Adipocyte (in vitro differentiated cells): ENCODE results near the gene THTPA.

ENCODE experiments used
- DNase-seq: peaks from one replicate; pipeline ENCODE4 v3.0.0-alpha.2; 2015; ENCODE audit warnings: low read depth
- H3K27me3 ChIP-seq: replicated peaks from 2 replicates; pipeline ENCODE4 v1.7.0; 2013; ENCODE audit warnings: mild to moderate bottlenecking, low read length, moderate library complexity; ENCODE audit not compliant: control insufficient read depth, insufficient read depth
- H3K36me3 ChIP-seq: 2 replicates; pipeline ENCODE4 v1.7.0; 2013; ENCODE audit warnings: low read length, mild to moderate bottlenecking, moderate library complexity; ENCODE audit not compliant: control insufficient read depth, insufficient read depth, severe bottlenecking
- H3K4me1 ChIP-seq: 2 replicates; pipeline ENCODE4 v1.7.0; 2013; ENCODE audit warnings: mild to moderate bottlenecking, low read length, moderate library complexity; ENCODE audit not compliant: control insufficient read depth, insufficient read depth
- H3K4me3 ChIP-seq: 2 replicates; pipeline ENCODE4 v1.7.0; 2013; ENCODE audit warnings: mild to moderate bottlenecking, low read length, moderate library complexity
- H3K9ac ChIP-seq: 2 replicates; pipeline ENCODE4 v1.7.0; 2013; ENCODE audit warnings: mild to moderate bottlenecking, low read length, moderate library complexity
- H3K9me3 ChIP-seq: 2 replicates; pipeline ENCODE4 v1.7.0; 2013; ENCODE audit warnings: mild to moderate bottlenecking, low read length, moderate library complexity; ENCODE audit not compliant: control insufficient read depth

Gene THTPA

GRCh38 chr14:23557946-23558345, 1.9 kb downstream of the THTPA start:
- no peak overlapping the region for H3K4me3 ChIP-seq
- H3K4me1 ChIP-seq: peaks cover 15% of the 10 kb centered on the region
- H3K9me3 ChIP-seq: no peaks in the 10 kb centered on the region
- no peaks in the 10 kb centered on the region for H3K27me3 ChIP-seq
- no peak for DNase-seq
- H3K36me3 ChIP-seq: peaks cover 16% of the 10 kb centered on the region
- H3K9ac ChIP-seq: peak overlapping the region; percentile 99

- no peak for DNase-seq
- no peak overlapping the region for H3K4me3 ChIP-seq
- H3K27me3 ChIP-seq: no peaks in the 10 kb centered on the region
- H3K9me3 ChIP-seq: no peaks in the 10 kb centered on the region
- H3K36me3 ChIP-seq: peaks cover 16% of the 10 kb centered on the region
- peak overlapping the region; percentile 99 for H3K9ac ChIP-seq
- peaks cover 15% of the 10 kb centered on the region for H3K4me1 ChIP-seq
Measured at GRCh38 chr14:23558346-23559009, 2.4 kb downstream of the THTPA start.

GRCh38 chr14:23559010-23559925, 3.2 kb downstream of the THTPA start:
- Histone ChIP-seq H3K9me3 (no peaks in the 10 kb centered on the region), H3K4me3 (no peak overlapping the region), H3K27me3 (no peaks in the 10 kb centered on the region), H3K4me1 (peaks cover 15% of the 10 kb centered on the region), H3K36me3 (peaks cover 16% of the 10 kb centered on the region), H3K9ac (no peak overlapping the region)
- DNase-seq: peak; percentile 85

- Histone ChIP-seq H3K9me3 (no peaks in the 10 kb centered on the region), H3K9ac (no peak overlapping the region), H3K36me3 (peaks cover 16% of the 10 kb centered on the region), H3K4me1 (peaks cover 15% of the 10 kb centered on the region), H3K27me3 (no peaks in the 10 kb centered on the region), H3K4me3 (no peak overlapping the region)
- no peak for DNase-seq
Measured at GRCh38 chr14:23559926-23560520, 4.0 kb downstream of the THTPA start.

GRCh38 chr14:23561259-23561658, 5.2 kb downstream of the THTPA start:
- Histone ChIP-seq H3K4me1 (peaks cover 15% of the 10 kb centered on the region), H3K9ac (no peak overlapping the region), H3K4me3 (no peak overlapping the region), H3K9me3 (no peaks in the 10 kb centered on the region), H3K36me3 (peaks cover 16% of the 10 kb centered on the region), H3K27me3 (no peaks in the 10 kb centered on the region)
- DNase-seq: no peak

GRCh38 chr14:23561873-23562821, 6.1 kb downstream of the THTPA start:
- no peak overlapping the region for H3K9ac ChIP-seq
- peaks cover 16% of the 10 kb centered on the region for H3K36me3 ChIP-seq
- H3K9me3 ChIP-seq: no peaks in the 10 kb centered on the region
- no peak overlapping the region for H3K4me3 ChIP-seq
- DNase-seq: no peak
- H3K4me1 ChIP-seq: peaks cover 12% of the 10 kb centered on the region
- no peaks in the 10 kb centered on the region for H3K27me3 ChIP-seq

GRCh38 chr14:23562822-23563472, 6.9 kb downstream of the THTPA start:
- Histone ChIP-seq H3K9me3 (no peaks in the 10 kb centered on the region), H3K36me3 (peaks cover 16% of the 10 kb centered on the region), H3K4me1 (peaks cover 4% of the 10 kb centered on the region), H3K9ac (peak overlapping the region; percentile 12), H3K27me3 (no peaks in the 10 kb centered on the region), H3K4me3 (no peak overlapping the region)
- DNase-seq: peak; percentile 81

- no peaks in the 10 kb centered on the region for H3K9me3 ChIP-seq
- no peak for DNase-seq
- H3K9ac ChIP-seq: peak overlapping the region; percentile 12
- H3K4me3 ChIP-seq: no peak overlapping the region
- peaks cover 13% of the 10 kb centered on the region for H3K36me3 ChIP-seq
- no peaks in the 10 kb centered on the region for H3K27me3 ChIP-seq
- H3K4me1 ChIP-seq: peaks cover 3% of the 10 kb centered on the region
Measured at GRCh38 chr14:23563473-23564180, 7.6 kb downstream of the THTPA start.

- H3K4me3 ChIP-seq: no peak overlapping the region
- no peaks in the 10 kb centered on the region for H3K27me3 ChIP-seq
- no peaks in the 10 kb centered on the region for H3K9me3 ChIP-seq
- DNase-seq: no peak
- peaks cover 3% of the 10 kb centered on the region for H3K4me1 ChIP-seq
- peak overlapping the region; percentile 12 for H3K9ac ChIP-seq
- H3K36me3 ChIP-seq: peaks cover 8% of the 10 kb centered on the region
Measured at GRCh38 chr14:23564181-23564812, 8.2 kb downstream of the THTPA start.
